ENCODE measurements around the gene OSBPL10. TPM values are rescaled to one million over a fixed set of nuclear protein-coding genes. Genes with fewer than 3 reads are reported as not detected.

The OSBPL10 gene
- total and polyA plus RNA-seq, 2 of the 4 experiments (the other 2 are of a cell fraction), result 9.5 to 10.1 TPM

DNA sequence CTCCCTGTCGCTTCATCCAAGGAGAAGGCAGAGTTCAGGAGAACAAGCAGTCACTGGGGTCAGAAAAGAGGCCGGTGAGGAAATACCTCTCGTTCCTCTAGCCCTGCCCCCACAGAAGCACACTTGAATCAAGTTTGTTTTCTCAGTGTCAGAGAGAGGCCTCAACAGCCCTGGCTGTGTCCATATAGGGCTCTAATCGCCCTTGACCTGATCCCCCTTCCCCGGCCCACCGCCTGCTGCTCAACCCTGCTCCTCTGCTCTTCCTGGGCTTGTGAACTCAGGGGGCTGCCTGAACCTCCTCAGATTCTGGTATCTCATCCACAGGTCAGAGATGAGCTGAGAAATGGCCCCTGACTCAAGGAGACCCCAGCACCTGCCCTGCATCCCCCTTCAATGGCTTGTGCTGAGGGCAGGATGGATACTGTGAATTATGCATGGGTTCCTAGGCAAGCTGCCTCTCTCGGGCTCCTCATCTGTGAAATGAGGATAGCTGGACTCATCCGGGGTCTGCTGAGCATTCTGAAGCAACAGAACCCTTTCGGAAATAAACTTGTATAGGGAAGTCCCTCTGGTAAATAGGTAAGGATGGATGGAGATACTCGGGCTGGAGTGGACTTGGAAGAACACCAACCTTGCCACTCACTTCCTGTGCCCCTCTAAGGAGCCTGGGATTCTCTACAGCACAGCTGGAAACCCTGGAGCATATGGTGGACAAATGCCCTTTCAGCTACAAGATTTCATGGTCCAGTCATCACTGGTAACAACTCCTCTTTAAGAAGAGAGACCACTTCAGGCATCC is 300.8 kb downstream of the OSBPL10 start:
- Histone ChIP-seq H2AK5ac (ENCODE audit: low read depth, low read length) (no peak overlapping the region), H4K8ac (ENCODE audit: low read depth in 2 of 2, low read length in 2 of 2) (no peak overlapping the region; a peak in 1 of 4 replicates), H3K27ac (ENCODE audit: insufficient read depth, low read length) (no peak overlapping the region), H3K9ac (ENCODE audit: low read depth, low read length) (no peak overlapping the region), H3K27me3 (ENCODE audit: control insufficient read depth, insufficient read depth, low read length) (no peaks in the 10 kb centered on the region), H3K4me3 (ENCODE audit: insufficient read depth, low read depth, low read length) (no peak overlapping the region), H3K9me1 (ENCODE audit: insufficient read depth, low read length) (no peaks in the 10 kb centered on the region; the same call in 1 of the 2 replicates), H4K91ac (ENCODE audit: insufficient read depth, low read depth, low read length) (no peak overlapping the region), H3K79me1 (ENCODE audit: low read depth in 1 of 2, low read length in 2 of 2) (no peaks in the 10 kb centered on the region), H2BK15ac (ENCODE audit: low read depth, low read length) (no peak overlapping the region), H3K23ac (ENCODE audit: low read depth, low read length) (no peak overlapping the region), H2BK5ac (ENCODE audit: low read depth, low read length, poor library complexity, severe bottlenecking) (no peak overlapping the region), H2BK20ac (ENCODE audit: low read depth, low read length) (no peak overlapping the region), H3K18ac (ENCODE audit: low read depth, low read length) (no peak overlapping the region; the same call in 1 of the 2 replicates), H4K20me1 (ENCODE audit: insufficient read depth, low read length) (no peaks in the 10 kb centered on the region), H3K4ac (ENCODE audit: low read depth, low read length) (no peak overlapping the region), H3K4me1 (ENCODE audit: control insufficient read depth, insufficient read depth, low read length) (no peaks in the 10 kb centered on the region), H2AFZ (replicated peaks; ENCODE audit: low read length, poor library complexity) (peak overlapping the region; percentile 33), H3K36me3 (ENCODE audit: control insufficient read depth, insufficient read depth, low read length) (peaks cover 3% of the 10 kb centered on the region), H2AK9ac (replicated peaks; ENCODE audit: low read depth, low read length, poor library complexity) (peak overlapping the region; percentile 65), H3K9me3 (ENCODE audit: control insufficient read depth, insufficient read depth, low read length) (no peaks in the 10 kb centered on the region), H3K56ac (ENCODE audit: extremely low read depth, insufficient read depth, low read length) (no peak overlapping the region), H4K5ac (ENCODE audit: low read depth, low read length) (no peak overlapping the region), H3K4me2 (ENCODE audit: low read depth, low read length) (no peak overlapping the region), H2BK120ac (ENCODE audit: low read depth, low read length) (no peak overlapping the region), H3K14ac (replicated peaks; ENCODE audit: low read depth, low read length) (no peak overlapping the region)
- ChIA-PET POLR2A (ENCODE audit: unreplicated experiment) (no interaction called here), CTCF (no interaction called here)
- no CpG with 5 or more reads among the region's 10 CpGs for WGBS, 2 experiments (ENCODE audit: extremely low coverage in 2 of 2, insufficient read length in 1 of 2)
- BruUV-seq (replicated peaks), result no TSS peak
- dilution Hi-C loops (cut with HindIII; ENCODE audit: low sequenced_read_pairs, unreplicated experiment), result no loop called here
- intact Hi-C loops (cut with micrococcal nuclease), result no loop called here
- ATAC-seq (ENCODE audit: low read depth) (peak; percentile 32; the same call in 1 of the 2 replicates), DNase-seq (no peak)
- in situ Hi-C loops (cut with MboI; ENCODE audit: low sequenced_read_pairs), result no loop called here
- TF ChIP-seq SMC3 (IDR thresholded peaks at IDR 0.05; ENCODE audit: low read depth, low read length) (no peak), RAD21 (IDR thresholded peaks at IDR 0.05; ENCODE audit: low read length) (no peak)
